Measurements from ENCODE around the gene SND1. TPM values are rescaled to one million over a fixed set of nuclear protein-coding genes. Genes with fewer than 3 reads are reported as not detected.

Gene SND1
- total RNA-seq, 1 experiment from 2014 or later, result 218 TPM

DNA sequence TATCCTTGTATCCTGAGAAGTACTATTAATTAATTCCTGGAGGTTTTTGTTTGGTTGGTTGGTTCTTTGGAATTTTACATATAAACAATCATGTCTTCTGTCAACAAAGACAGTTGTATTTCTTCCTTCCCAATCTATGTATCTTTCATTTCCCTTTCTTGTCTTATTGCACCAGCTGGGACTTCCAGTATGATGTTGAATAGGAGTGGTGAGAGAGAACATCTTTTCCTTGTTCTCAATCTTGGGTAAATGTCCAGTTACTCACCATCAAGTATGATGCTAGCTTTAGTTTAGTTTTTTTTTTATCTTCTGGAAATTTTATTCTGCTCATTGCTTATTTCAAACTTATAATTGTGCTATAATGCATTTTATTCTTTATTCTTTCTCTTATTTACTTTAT is 26.7 kb upstream of the SND1 start:
- H3K9me3 ChIP-seq (ENCODE audit: control insufficient read depth, low read depth, low read length), result no peaks in the 10 kb centered on the region
- H3K4me1 ChIP-seq (ENCODE audit: insufficient read depth, low read length), result no peaks in the 10 kb centered on the region
- H3K56ac ChIP-seq (ENCODE audit: insufficient read length, low read depth, low read length), result no peak overlapping the region
- H3K27ac ChIP-seq (ENCODE audit: insufficient read length, low read depth, low read length), result no peak overlapping the region
- peaks cover 2% of the 10 kb centered on the region; the same call in 1 of the 2 replicates for H3K27me3 ChIP-seq (ENCODE audit: insufficient read depth, low read length)
- no peak overlapping the region for H2BK20ac ChIP-seq (ENCODE audit: low read depth, low read length, poor library complexity, severe bottlenecking)
- H3K27me3 Mint-ChIP-seq (ENCODE audit: low read depth), result peaks cover 36% of the 10 kb centered on the region
- H4K91ac ChIP-seq (ENCODE audit: insufficient read length, low read depth, low read length), result no peak overlapping the region
- peaks cover 13 to 20% of the 10 kb centered on the region in 2 experiments for H3K4me1 Mint-ChIP-seq
- H3K14ac ChIP-seq (ENCODE audit: insufficient read depth, low read length), result no peak overlapping the region
- H4K20me1 ChIP-seq (ENCODE audit: control insufficient read depth, insufficient read depth, insufficient read length), result no peaks in the 10 kb centered on the region
- H2AK5ac ChIP-seq (ENCODE audit: insufficient read length, low read length), result no peak overlapping the region
- H4K5ac ChIP-seq (ENCODE audit: insufficient read length, low read depth, low read length), result no peak overlapping the region
- no peak overlapping the region for H4K8ac ChIP-seq (replicated peaks; ENCODE audit: insufficient read length, low read depth, low read length)
- no peaks in the 10 kb centered on the region for H3K79me2 ChIP-seq (ENCODE audit: insufficient read depth, low read length)
- no peak overlapping the region for H3K4ac ChIP-seq (ENCODE audit: low read depth, low read length)
- H2BK5ac ChIP-seq (ENCODE audit: insufficient read length, low read length), result no peak overlapping the region
- H3K9me3 Mint-ChIP-seq, result no peaks in the 10 kb centered on the region; a peak in 2 of 5 replicates
- no peak overlapping the region for H3K4me3 Mint-ChIP-seq
- H3T11ph ChIP-seq (ENCODE audit: low read length), result no peak overlapping the region
- H3K9ac ChIP-seq (ENCODE audit: extremely low read depth, insufficient read length, low read length), result no peak overlapping the region
- H2BK15ac ChIP-seq (ENCODE audit: low read depth, low read length), result no peak overlapping the region
- no peak overlapping the region for H3K4me2 ChIP-seq (ENCODE audit: insufficient read depth, insufficient read length, low read length)
- no peak overlapping the region for H2AFZ ChIP-seq (ENCODE audit: low read length)
- H3K27ac Mint-ChIP-seq, result no peak overlapping the region
- H3K23ac ChIP-seq (ENCODE audit: insufficient read length, low read depth, low read length), result no peak overlapping the region
- no peak for DNase-seq
- H2BK12ac ChIP-seq (ENCODE audit: insufficient read length, low read depth, low read length), result no peak overlapping the region
- no peaks in the 10 kb centered on the region for H3K36me3 Mint-ChIP-seq (ENCODE audit: insufficient read depth in 1 of 3, low read depth in 3 of 3)
- peaks cover 7% of the 10 kb centered on the region for H3K23me2 ChIP-seq (ENCODE audit: insufficient read length, low read depth, low read length, poor library complexity, severe bottlenecking)
- TF ChIP-seq, protein P1, sequence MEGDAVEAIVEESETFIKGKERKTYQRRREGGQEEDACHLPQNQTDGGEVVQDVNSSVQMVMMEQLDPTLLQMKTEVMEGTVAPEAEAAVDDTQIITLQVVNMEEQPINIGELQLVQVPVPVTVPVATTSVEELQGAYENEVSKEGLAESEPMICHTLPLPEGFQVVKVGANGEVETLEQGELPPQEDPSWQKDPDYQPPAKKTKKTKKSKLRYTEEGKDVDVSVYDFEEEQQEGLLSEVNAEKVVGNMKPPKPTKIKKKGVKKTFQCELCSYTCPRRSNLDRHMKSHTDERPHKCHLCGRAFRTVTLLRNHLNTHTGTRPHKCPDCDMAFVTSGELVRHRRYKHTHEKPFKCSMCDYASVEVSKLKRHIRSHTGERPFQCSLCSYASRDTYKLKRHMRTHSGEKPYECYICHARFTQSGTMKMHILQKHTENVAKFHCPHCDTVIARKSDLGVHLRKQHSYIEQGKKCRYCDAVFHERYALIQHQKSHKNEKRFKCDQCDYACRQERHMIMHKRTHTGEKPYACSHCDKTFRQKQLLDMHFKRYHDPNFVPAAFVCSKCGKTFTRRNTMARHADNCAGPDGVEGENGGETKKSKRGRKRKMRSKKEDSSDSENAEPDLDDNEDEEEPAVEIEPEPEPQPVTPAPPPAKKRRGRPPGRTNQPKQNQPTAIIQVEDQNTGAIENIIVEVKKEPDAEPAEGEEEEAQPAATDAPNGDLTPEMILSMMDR (conservative IDR thresholded peaks at IDR 0.05), result no peak
- H3K79me1 ChIP-seq (ENCODE audit: insufficient read depth, low read depth, low read length, poor library complexity, severe bottlenecking), result no peaks in the 10 kb centered on the region
- H3K18ac ChIP-seq (ENCODE audit: insufficient read length, low read depth, low read length), result no peak overlapping the region
- no peak overlapping the region for H2BK120ac ChIP-seq (ENCODE audit: low read depth, low read length, poor library complexity, severe bottlenecking)

Data from H9 (cell line).